Fibroblast of upper back skin (primary cell): Measurements from ENCODE around the gene MSI2.

Experiments used
- DNase-seq: peaks from one replicate; pipeline ENCODE4 v3.0.0-alpha.2; 2013

MSI2 gene

GRCh38 chr17:57550016-57550415 is 293.7 kb downstream of the MSI2 start:
- no peak for DNase-seq

GRCh38 chr17:57550668-57551315 is 294.5 kb downstream of the MSI2 start:
- no peak for DNase-seq

- DNase-seq = no peak
Observed at GRCh38 chr17:57551321-57552079, 295.2 kb downstream of the MSI2 start.

GRCh38 chr17:57552114-57552624 is 295.8 kb downstream of the MSI2 start:
- DNase-seq = peak; percentile 33

- DNase-seq = peak; percentile 64
Observed at GRCh38 chr17:57553526-57553925, 297.2 kb downstream of the MSI2 start.

- DNase-seq = peak; percentile 39
Observed at GRCh38 chr17:57553991-57554825, 297.9 kb downstream of the MSI2 start.

- no peak for DNase-seq
Observed at GRCh38 chr17:57554826-57555635, 298.7 kb downstream of the MSI2 start.

GRCh38 chr17:57555636-57556175 is 299.4 kb downstream of the MSI2 start:
- DNase-seq = no peak

GRCh38 chr17:57556320-57556719 is 300.0 kb downstream of the MSI2 start:
- no peak for DNase-seq

GRCh38 chr17:57556977-57557376 is 300.7 kb downstream of the MSI2 start:
- DNase-seq = no peak

- DNase-seq = no peak
Observed at GRCh38 chr17:57557416-57557815, 301.1 kb downstream of the MSI2 start.

- peak; percentile 81 for DNase-seq
Observed at GRCh38 chr17:57557834-57558681, 301.7 kb downstream of the MSI2 start.

- no peak for DNase-seq
Observed at GRCh38 chr17:57559226-57559625, 302.9 kb downstream of the MSI2 start.

GRCh38 chr17:57559634-57560318 is 303.5 kb downstream of the MSI2 start:
- peak; percentile 47 for DNase-seq

- DNase-seq = no peak
Observed at GRCh38 chr17:57560319-57560705, 304.0 kb downstream of the MSI2 start.

GRCh38 chr17:57561072-57561861 is 304.9 kb downstream of the MSI2 start:
- no peak for DNase-seq

GRCh38 chr17:57562184-57562698 is 305.9 kb downstream of the MSI2 start:
- DNase-seq = no peak

- DNase-seq = no peak
Observed at GRCh38 chr17:57563958-57564357, 307.6 kb downstream of the MSI2 start.

GRCh38 chr17:57565176-57565575 is 308.9 kb downstream of the MSI2 start:
- DNase-seq = no peak

GRCh38 chr17:57566721-57567120 is 310.4 kb downstream of the MSI2 start:
- no peak for DNase-seq
